Mucosa of descending colon (tissue), 3 donors: ENCODE data around the gene JAG2. TPM values are rescaled to one million over a fixed set of nuclear protein-coding genes. Genes with fewer than 3 reads are reported as not detected.

ENCODE experiments used
- ATAC-seq: fragments of 200-7000 bp; cut with Tn5 transposase; one replicate; pipeline ENCODE4 v1.9.1; 2020; ENCODE audit warnings: mild to moderate bottlenecking, moderate library complexity
- DNase-seq, 3 donors: peaks; one replicate each; pipeline ENCODE4 v3.0.0-alpha.2; 2020
- H3K36me3 ChIP-seq: fragments of 200-600 bp; one replicate; pipeline ENCODE4 v1.8.0; 2021; ENCODE audit warnings: low read depth, mild to moderate bottlenecking
- H3K4me1 ChIP-seq: fragments of 200-600 bp; one replicate; pipeline ENCODE4 v1.8.0; 2021; ENCODE audit warnings: low read depth, mild to moderate bottlenecking
- H3K4me3 ChIP-seq: fragments of 200-600 bp; one replicate; pipeline ENCODE4 v1.8.0; 2021; ENCODE audit warnings: mild to moderate bottlenecking
- H3K9me3 ChIP-seq: fragments of 200-600 bp; one replicate; pipeline ENCODE4 v1.8.0; 2021; ENCODE audit warnings: mild to moderate bottlenecking
- CTCF ChIP-seq: fragments of 200-600 bp; IDR thresholded peaks from one replicate; pipeline ENCODE4 v1.8.0; 2022; ENCODE audit warnings: antibody characterized with exemption, mild to moderate bottlenecking
- intact Hi-C, 2 donors: fragments of 100-400 bp; cut with DNase I in 1 of 2; cut with micrococcal nuclease in 1 of 2; formaldehyde crosslinking; loops; one replicate each; pipeline versions ENCODE4 v1.11.0 to v1.11.1; 2022; cut with DNase I, micrococcal nuclease
- total RNA-seq, 3 donors: library from RNA; stranded (reverse); fragmentation: NEBNext Ultra II Directional in 2 of 3; extraction: Animal tissue kit (Norgen Biotek cat#: 25700) in 2 of 3; gene quantifications; one replicate each; pipeline versions ENCODE4 v1.2.1 to v1.2.4, GENCODE V29; 2021 to 2023
- donor health status: DM: no; HTN: no; CAD: no; lungs with moderate emphysema.
- donor health status: DM: no; HTN: no; CAD: no.
- donor health status: DM: no; HTN: yes; CAD: no.

JAG2 gene
- total RNA-seq, 3 donors from 2014 or later: 5.6 to 8.2 (median 5.7) TPM

DNA sequence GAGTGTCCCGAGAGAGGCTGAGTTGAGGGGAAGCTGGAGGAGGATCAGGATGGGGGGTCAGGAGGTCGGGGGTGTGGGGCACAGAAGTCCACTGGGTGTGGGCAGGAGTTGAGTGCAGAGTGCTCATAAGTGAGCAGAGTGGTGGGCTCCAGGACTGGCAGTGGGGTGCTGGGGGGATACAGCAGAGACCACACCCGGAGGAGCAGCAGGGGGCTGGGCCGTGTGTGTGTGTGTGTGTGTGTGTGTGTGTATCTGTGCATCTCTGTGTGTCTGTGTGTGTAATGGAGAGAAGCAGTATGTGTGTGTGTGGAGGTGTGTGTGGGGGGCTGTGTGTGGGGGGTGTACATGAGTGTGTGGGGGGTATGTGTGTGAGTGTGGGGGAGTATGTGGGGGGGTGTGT, 17.4 kb upstream of the JAG2 start:
- intact Hi-C loops: no loop called here
- TF ChIP-seq CTCF: no peak
- H3K4me3 ChIP-seq: no peak overlapping the region
- no peaks in the 10 kb centered on the region for H3K9me3 ChIP-seq
- no peaks in the 10 kb centered on the region for H3K36me3 ChIP-seq
- DNase-seq: no peak
- H3K4me1 ChIP-seq: peaks cover 5% of the 10 kb centered on the region
- ATAC-seq: no peak

DNA sequence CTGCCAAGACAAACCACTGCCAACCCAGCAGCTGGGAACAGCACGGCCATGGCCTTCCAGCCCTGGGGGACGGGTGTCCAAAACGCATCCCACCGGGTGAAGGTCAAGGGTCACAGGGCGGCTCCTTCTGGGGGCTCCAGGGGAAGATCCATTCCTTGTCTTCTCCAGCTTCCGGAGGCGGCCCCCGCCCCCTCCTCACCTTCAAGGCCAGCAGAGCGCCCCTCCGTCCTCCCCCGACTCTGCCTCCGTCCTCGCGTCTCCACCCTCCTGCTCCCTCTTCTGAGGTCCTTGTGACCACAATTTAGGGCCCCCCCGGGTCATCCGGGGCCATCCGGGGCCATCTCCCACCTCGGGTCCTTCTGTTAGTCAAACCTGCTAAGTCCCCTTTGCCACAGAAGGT, 16.4 kb upstream of the JAG2 start:
- TF ChIP-seq CTCF: no peak
- Histone ChIP-seq H3K36me3 (no peaks in the 10 kb centered on the region), H3K4me1 (peaks cover 12% of the 10 kb centered on the region), H3K9me3 (no peaks in the 10 kb centered on the region), H3K4me3 (no peak overlapping the region)
- DNase-seq (no peak), ATAC-seq (no peak)
- intact Hi-C loops: no loop called here

- no peaks in the 10 kb centered on the region for H3K9me3 ChIP-seq
- no peaks in the 10 kb centered on the region for H3K36me3 ChIP-seq
- intact Hi-C loops: no loop called here
- H3K4me3 ChIP-seq: no peak overlapping the region
- H3K4me1 ChIP-seq: peaks cover 12% of the 10 kb centered on the region
- no peak for DNase-seq
- no peak for TF ChIP-seq CTCF
- ATAC-seq: no peak
Observed at GRCh38 chr14:105184461-105184860, 15.9 kb upstream of the JAG2 start.

GRCh38 chr14:105182296-105183020, 13.9 kb upstream of the JAG2 start:
- TF ChIP-seq CTCF: no peak
- no peak for DNase-seq
- Histone ChIP-seq H3K9me3 (no peaks in the 10 kb centered on the region), H3K4me1 (peaks cover 12% of the 10 kb centered on the region), H3K36me3 (no peaks in the 10 kb centered on the region), H3K4me3 (no peak overlapping the region)
- ATAC-seq: no peak
- intact Hi-C loops: no loop called here

- H3K36me3 ChIP-seq: no peaks in the 10 kb centered on the region
- DNase-seq: no peak
- no peak for ATAC-seq
- H3K4me3 ChIP-seq: no peak overlapping the region
- H3K9me3 ChIP-seq: no peaks in the 10 kb centered on the region
- intact Hi-C loops: no loop called here
- TF ChIP-seq CTCF: no peak
- peaks cover 12% of the 10 kb centered on the region for H3K4me1 ChIP-seq
Observed at GRCh38 chr14:105181549-105182295, 13.1 kb upstream of the JAG2 start.
